Stomach (tissue), 9 donors: Measurements from ENCODE around the gene PKNOX2. TPM values are rescaled to one million over a fixed set of nuclear protein-coding genes. Genes with fewer than 3 reads are reported as not detected.

Experiments
- DNase-seq, 2 donors: peaks; one replicate each; pipeline versions ENCODE4 v3.0.0 to v3.0.0-alpha.2; 2013 to 2019
- H3K27ac ChIP-seq, 5 donors: fragments of 200-600 bp in 4 of 5; sonication (generic) in 4 of 5; one replicate each; pipeline ENCODE4 v1.5.1; 2013 to 2019; ENCODE audit warnings: mild to moderate bottlenecking in 1 of 5, moderate library complexity in 1 of 5
- H3K27me3 ChIP-seq, 3 donors: fragments of 200-600 bp; sonication (generic); one replicate each; pipeline ENCODE4 v1.5.1; 2017 to 2019; ENCODE audit warnings: mixed run types in 1 of 3
- H3K36me3 ChIP-seq, 4 donors: fragments of 200-600 bp; sonication (generic); 1 replicate in 3 of 4; 2 replicates in 1 of 4; pipeline ENCODE4 v1.5.1; 2016 to 2019
- H3K4me1 ChIP-seq, 4 donors: fragments of 200-600 bp; sonication (generic); one replicate each; pipeline ENCODE4 v1.5.1; 2016 to 2019
- H3K4me3 ChIP-seq, 4 donors: fragments of 200-600 bp; sonication (generic) in 3 of 4; one replicate each; pipeline ENCODE4 v1.5.1; 2016 to 2019; ENCODE audit warnings: mild to moderate bottlenecking in 1 of 4
- H3K9me3 ChIP-seq, 4 donors: fragments of 200-600 bp; sonication (generic); one replicate each; pipeline ENCODE4 v1.5.1; 2016 to 2019
- CTCF ChIP-seq, 7 experiments: fragments of 450-650 bp in 4 of 7; fragments of 200-600 bp in 3 of 7; sonication (generic) in 3 of 7; IDR thresholded peaks; one replicate each; pipeline ENCODE4 v1.5.1; 2016 to 2019; ENCODE audit warnings: antibody characterized with exemption in 7 of 7, control low read depth in 2 of 7, mild to moderate bottlenecking in 1 of 7
- EP300 ChIP-seq: sonication (generic); formaldehyde crosslinking; IDR thresholded peaks from one replicate; pipeline ENCODE4 v1.6.1; 2017; ENCODE audit warnings: antibody characterized with exemption
- POLR2A ChIP-seq, 4 donors: fragments of 450-650 bp; IDR thresholded peaks; one replicate each; pipeline ENCODE4 v1.6.1; 2016; ENCODE audit warnings: antibody characterized with exemption in 4 of 4, control low read depth in 2 of 4, mild to moderate bottlenecking in 1 of 4, moderate library complexity in 1 of 4
- POLR2AphosphoS5 ChIP-seq, 3 donors: sonication (generic); formaldehyde crosslinking; IDR thresholded peaks; one replicate each; pipeline ENCODE4 v1.6.1; 2016; ENCODE audit warnings: antibody characterized with exemption in 3 of 3
- WGBS, 5 donors: extraction: QIAGEN DNeasy Blood & Tissue Kit in 3 of 5; methylation state at CpG; one replicate each; pipeline versions ENCODE4 v1.1.5 to v1.1.7; 2013 to 2018; 5-methylcytosine and 5-hydroxymethylcytosine counted together
- intact Hi-C: fragments of 100-400 bp; cut with DNase I; formaldehyde crosslinking; loops from one replicate; pipeline ENCODE4 v1.15.1; 2023; ENCODE audit warnings: low total_unique reads
- polyA plus RNA-seq, 3 donors: library from polyadenylated mRNA; stranded (reverse); fragments of 200-250 nt; gene quantifications; one replicate each; pipeline ENCODE4 v1.2.3, GENCODE V29; 2013
- total RNA-seq, 5 donors: library from RNA; depleted of rRNA; stranded (reverse); fragments of >200 nt; gene quantifications; one replicate each; pipeline versions ENCODE4 v1.1.0 to v1.2.3, GENCODE V29; 2014 to 2016
- donor health status: healthy with polysubstance abuse.
- donor health status: Bipolar disorder and iron deficiency.
- donor health status: healthy.

The PKNOX2 gene
- total and polyA plus RNA-seq, 8 donors: 0.83 to 4.9 (median 2.3) TPM; not detected in 1

GRCh38 chr11:125304876-125305275 lies 140.3 kb downstream of the PKNOX2 start:
- Histone ChIP-seq H3K9me3 (no peaks in the 10 kb centered on the region), H3K36me3 (no peaks in the 10 kb centered on the region), H3K27ac (no peak overlapping the region), H3K4me3 (no peak overlapping the region), H3K27me3 (no peaks in the 10 kb centered on the region), H3K4me1 (peaks cover 0 to 14% (median 6%) of the 10 kb centered on the region in 4 donors)
- no peak for TF ChIP-seq CTCF (IDR thresholded peaks at IDR 0.05)
- TF ChIP-seq POLR2A (IDR thresholded peaks at IDR 0.05): no peak
- no peak for TF ChIP-seq POLR2AphosphoS5 (IDR thresholded peaks at IDR 0.05)
- no peak for TF ChIP-seq EP300
- 82 to 87% (median 85%) methylated on average over 9 of the region's 9 CpGs for WGBS, 5 donors
- intact Hi-C loops: no loop called here
- no peak for DNase-seq

GRCh38 chr11:125305345-125305744 lies 140.8 kb downstream of the PKNOX2 start:
- H3K9me3 ChIP-seq: no peaks in the 10 kb centered on the region
- WGBS, 5 donors: 73 to 88% (median 80%) methylated on average over 7 of the region's 7 CpGs
- no peaks in the 10 kb centered on the region for H3K36me3 ChIP-seq
- no peaks in the 10 kb centered on the region for H3K27me3 ChIP-seq
- TF ChIP-seq CTCF (IDR thresholded peaks at IDR 0.05) (no peak), EP300 (no peak), POLR2A (IDR thresholded peaks at IDR 0.05) (no peak), POLR2AphosphoS5 (IDR thresholded peaks at IDR 0.05) (no peak)
- no peak overlapping the region for H3K4me3 ChIP-seq
- H3K27ac ChIP-seq: no peak overlapping the region
- no peak for DNase-seq
- intact Hi-C loops: no loop called here
- H3K4me1 ChIP-seq: peaks cover 0 to 10% (median 5%) of the 10 kb centered on the region in 4 donors

- H3K27ac ChIP-seq: no peak overlapping the region
- no peaks in the 10 kb centered on the region for H3K27me3 ChIP-seq
- WGBS, 5 donors: 76 to 90% (median 82%) methylated on average over 7 of the region's 7 CpGs
- H3K9me3 ChIP-seq: no peaks in the 10 kb centered on the region
- no peaks in the 10 kb centered on the region for H3K36me3 ChIP-seq
- DNase-seq: no peak
- intact Hi-C loops: no loop called here
- TF ChIP-seq CTCF (IDR thresholded peaks at IDR 0.05): no peak
- no peak for TF ChIP-seq POLR2AphosphoS5 (IDR thresholded peaks at IDR 0.05)
- no peak for TF ChIP-seq EP300
- no peak for TF ChIP-seq POLR2A (IDR thresholded peaks at IDR 0.05)
- H3K4me3 ChIP-seq: no peak overlapping the region
- H3K4me1 ChIP-seq: no peaks in the 10 kb centered on the region
These were observed 141.9 kb downstream of the PKNOX2 start for GRCh38 chr11:125306476-125306875.

- no peak for DNase-seq
- TF ChIP-seq POLR2A (IDR thresholded peaks at IDR 0.05): no peak
- TF ChIP-seq POLR2AphosphoS5 (IDR thresholded peaks at IDR 0.05): no peak
- no peak for TF ChIP-seq EP300
- TF ChIP-seq CTCF (IDR thresholded peaks at IDR 0.05): no peak
- no peaks in the 10 kb centered on the region for H3K9me3 ChIP-seq
- no peak overlapping the region for H3K4me3 ChIP-seq
- H3K36me3 ChIP-seq: no peaks in the 10 kb centered on the region
- H3K27me3 ChIP-seq: no peaks in the 10 kb centered on the region
- WGBS, 5 donors: 85 to 97% (median 90%) methylated on average over 5 of the region's 5 CpGs
- no peak overlapping the region for H3K27ac ChIP-seq
- intact Hi-C loops: no loop called here
- no peaks in the 10 kb centered on the region for H3K4me1 ChIP-seq
These were observed 143.7 kb downstream of the PKNOX2 start for GRCh38 chr11:125308246-125308645.
